Fibroblast of skin of left quadriceps (primary cell): ENCODE measurements around the gene ITPR3.

Experiments used
- DNase-seq, 2 experiments: peaks; one replicate each; pipeline ENCODE4 v3.0.0-alpha.2; 2013; ENCODE audit warnings: low read depth in 2 of 2

Gene ITPR3

DNA sequence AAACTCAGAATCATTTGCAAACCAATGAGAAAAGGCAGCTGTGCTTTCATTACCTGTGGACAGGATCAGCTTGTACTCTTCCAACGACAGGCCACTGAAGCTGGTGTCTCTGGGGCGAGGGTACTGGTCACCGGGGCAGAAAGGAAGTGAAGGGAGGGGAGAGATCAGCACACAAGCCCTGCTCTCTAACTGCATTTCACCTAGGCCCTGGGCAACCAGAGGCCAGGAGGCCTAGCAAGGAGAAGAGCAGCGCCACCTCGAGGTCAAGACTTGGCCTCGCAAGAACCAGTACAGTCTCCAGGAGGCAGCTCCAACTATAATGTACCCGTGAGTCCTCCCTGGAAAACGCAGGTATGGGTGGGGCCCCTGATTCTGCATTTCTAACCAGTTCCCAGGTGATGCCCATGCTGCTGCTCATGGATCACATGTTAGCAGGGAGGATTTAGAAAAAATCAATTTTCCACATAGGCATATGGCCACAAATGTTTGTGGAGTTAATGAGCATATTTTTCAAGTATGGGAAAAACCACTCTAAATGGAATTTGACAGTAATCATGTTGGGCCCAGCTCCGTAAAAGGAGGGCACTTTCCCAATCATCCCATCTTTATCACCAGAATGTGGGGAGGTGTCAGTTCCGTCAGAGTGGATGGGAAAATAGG is 79.4 kb downstream of the ITPR3 start:
- DNase-seq = peak in 1 of 2 experiments; percentile 31

DNA sequence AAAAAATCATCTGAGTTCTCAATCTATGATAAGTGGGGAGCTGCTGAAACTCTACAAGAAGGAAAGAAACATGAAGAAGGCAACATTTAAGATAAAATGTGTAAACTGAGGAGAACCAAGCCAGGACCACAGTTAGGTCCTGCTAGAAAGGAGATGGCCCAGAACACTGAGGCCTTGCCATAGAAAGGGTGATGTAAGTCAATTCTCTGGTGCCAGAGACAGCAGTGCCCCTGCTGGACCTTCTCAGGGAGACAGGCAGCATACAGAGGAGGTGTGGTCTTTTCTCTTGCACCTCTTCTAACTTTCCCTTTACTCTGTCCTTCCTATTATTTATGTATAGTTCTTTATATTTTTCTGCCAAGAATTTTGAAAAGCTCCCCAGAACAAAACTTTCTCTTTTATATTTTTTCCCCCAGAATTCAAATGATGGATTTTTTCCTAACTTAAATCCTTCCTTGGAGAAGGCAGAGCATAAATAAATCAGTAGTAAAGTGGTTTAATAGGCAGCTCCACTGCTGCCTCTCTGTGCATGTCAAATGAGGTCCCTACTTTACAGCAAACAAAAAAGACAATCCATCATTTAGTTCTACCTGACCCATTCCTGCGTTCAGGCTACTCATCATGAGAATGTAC is 81.3 kb downstream of the ITPR3 start:
- peak in 1 of 2 experiments; percentile 14 for DNase-seq

DNA sequence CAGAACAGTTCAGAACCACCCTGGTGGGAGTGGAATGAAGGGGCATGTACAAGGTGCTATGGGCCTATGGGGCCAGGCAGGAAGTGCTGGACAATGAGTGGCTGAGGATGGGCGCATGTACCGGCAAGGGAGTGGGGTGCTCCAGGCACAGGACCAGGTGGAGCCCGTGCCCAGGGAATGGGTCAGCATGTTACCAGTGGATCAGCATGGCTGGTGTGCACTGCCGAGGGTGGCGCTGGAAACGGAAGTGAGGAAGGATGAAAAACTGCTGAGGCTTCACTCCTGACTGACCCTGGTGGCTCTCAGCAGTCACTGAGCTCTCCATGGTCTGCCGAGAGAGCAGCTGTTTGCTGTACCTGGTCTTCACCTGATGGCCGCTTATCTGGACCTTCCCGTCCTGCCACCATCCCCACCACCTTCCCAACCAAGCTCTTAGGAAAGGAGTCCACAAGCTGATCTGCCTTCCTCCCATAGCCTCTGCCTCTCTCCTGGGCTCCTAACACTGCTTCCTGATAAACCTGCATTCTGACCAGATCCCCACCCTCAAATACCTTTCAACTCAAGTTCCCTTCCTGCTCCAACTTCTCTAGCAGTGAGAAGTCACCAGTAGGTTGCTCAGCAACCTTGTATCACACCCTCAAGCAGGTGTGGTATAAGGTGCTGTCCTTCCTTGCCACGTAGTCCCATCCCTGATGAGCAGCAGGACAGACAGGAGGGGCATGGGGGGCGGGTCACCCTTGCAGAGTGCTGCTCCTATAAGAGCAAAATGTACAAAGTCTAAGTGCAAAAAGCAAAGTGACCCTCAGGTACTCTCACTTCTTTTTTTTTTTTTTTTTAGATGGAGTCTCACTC is 83.3 kb downstream of the ITPR3 start:
- DNase-seq = no peak

DNA sequence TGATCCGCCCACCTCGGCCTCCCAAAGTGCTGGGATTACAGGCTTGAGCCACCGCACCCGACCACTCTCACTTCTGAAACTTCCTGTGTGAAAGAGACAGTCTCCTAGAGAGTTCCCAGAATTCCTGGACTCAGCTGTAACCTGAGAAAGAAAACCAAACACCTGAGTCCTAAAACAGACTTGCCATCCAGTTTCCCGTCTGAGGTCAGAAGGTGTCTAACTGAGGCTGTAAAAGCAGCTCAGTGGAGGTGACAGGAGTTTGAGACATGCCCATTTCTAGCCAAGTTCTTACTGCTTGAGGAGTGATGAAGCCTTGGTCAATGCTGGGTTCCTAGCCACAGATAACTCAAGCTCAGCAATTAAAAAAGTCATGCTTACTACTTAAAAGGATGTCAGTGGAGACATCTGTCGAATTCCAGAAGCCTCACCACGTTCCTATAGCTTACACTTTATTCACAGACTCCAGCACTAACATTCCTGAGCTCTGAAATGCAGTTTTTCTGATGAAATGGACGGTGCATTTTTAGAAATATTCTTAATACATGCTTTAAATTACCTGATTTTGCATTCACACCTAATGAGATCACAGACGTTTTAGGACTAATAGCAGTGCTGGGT is 84.3 kb downstream of the ITPR3 start:
- peak; percentile 37 to 44 for DNase-seq

DNA sequence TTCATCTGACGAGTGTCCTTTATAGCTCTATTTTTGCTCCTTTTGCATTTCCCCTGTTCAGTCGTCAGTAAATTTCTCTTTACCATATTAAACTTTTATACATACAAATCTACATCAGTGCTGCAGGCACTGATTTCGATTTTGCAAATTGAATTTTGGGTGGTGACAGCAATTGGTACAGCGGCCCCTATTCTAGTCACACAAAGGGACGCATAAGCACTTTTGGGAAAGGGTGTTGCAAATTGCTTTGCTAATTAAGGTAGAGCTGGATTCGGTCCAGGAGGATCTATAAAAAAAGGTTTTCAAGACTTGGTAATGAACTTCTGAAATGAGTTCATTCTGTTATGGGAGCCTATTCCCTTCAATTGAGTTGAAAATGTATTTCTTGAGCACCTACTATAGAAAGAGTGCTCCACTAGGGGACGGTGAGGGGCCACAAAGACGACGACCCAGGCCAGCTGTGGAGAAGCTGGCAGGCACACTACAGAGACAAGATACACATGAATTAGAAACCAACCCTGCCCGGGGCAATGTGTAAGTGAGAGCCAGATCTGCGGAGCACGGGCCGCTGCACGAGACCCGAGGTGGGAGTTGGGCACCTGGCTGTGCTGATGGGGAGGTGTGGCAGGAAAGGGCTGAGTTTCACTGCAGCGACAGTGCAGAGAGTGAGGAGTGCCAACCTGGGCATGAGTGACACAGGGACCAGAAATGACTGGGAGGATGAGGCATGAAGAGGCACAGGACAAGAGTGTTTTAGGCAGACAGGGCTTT is 85.0 kb downstream of the ITPR3 start:
- DNase-seq = no peak

DNA sequence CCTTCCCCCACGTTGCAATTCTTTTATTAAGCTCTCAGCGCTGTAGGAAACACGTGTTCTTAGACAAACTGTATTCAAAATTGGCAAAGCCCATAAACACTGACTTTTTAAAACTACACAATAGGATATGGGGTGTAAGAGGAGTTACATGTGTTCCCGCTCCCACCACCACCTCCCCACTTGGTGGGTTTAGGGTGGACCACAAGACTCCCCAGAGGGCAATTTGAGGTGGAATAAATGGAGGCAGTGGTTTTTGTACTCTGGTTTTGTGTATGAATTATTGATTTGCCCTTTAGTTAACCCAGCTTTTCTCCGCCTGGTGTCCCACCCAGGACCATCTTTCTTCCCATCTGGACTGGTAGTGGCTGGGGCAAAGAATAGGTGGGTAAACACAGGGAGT is 86.6 kb downstream of the ITPR3 start:
- DNase-seq = no peak

DNA sequence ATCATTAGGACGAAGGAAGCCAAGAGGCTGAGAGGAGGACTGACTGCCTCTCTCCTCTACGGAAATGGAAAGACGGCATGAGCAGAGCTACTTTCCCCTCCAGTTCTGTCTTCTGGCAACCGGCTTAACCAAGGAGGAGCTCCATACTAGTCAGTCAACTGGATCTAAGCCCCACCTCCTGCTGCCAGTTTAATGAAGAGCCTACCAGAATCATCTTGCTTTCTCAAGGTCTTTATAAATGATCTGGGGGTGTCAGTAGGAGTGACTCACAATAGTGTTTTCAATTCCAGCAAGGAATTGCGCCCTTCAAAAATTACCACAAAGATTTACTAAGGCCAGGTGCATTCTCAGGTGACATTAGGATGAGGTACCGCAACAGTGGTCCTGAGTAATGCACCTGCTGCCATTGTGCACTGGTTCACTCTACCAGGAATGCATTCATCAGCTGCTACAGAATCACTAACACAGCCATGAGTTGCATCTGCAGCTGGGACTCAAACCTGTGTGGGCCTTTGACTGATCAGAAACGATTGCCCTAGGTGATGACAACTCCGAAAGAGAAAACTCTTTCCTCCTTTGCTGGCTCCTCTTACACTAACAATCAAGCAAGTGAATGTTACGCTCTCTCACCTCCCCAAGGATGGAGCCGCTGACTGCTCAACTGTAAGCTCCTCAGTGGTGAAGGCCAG is 87.5 kb downstream of the ITPR3 start:
- DNase-seq = no peak

DNA sequence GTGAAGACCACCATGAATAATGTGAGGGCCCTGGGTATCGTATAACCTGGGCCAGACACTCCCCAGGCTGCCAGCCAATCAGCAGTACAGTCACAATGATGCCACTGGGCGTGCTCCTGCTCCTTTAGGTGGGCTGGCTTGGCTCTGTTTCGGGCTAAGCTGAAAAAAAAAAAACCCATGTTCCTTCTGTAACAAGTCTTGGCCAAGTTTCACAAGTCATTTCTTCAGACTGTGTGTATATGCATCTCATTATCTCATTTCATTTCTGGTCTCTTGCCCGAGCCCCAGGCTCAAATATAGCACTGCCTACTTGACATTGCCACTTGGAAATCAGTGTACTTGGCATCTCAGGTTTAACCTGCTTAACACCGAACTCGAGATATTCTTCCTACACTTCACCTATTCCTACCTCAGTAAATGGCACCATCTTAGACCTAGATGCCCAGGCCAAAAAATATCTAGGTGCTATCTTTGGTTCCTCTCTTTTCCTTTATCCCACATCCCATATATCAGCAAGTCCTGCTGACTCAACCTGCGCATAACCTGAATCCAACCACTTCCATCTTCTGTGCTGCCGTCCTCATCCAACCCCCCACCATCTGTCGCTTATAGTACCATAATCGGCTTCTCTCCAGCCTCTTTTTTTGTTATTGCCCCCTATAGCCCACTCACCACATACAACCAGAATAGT is 88.6 kb downstream of the ITPR3 start:
- DNase-seq = no peak

DNA sequence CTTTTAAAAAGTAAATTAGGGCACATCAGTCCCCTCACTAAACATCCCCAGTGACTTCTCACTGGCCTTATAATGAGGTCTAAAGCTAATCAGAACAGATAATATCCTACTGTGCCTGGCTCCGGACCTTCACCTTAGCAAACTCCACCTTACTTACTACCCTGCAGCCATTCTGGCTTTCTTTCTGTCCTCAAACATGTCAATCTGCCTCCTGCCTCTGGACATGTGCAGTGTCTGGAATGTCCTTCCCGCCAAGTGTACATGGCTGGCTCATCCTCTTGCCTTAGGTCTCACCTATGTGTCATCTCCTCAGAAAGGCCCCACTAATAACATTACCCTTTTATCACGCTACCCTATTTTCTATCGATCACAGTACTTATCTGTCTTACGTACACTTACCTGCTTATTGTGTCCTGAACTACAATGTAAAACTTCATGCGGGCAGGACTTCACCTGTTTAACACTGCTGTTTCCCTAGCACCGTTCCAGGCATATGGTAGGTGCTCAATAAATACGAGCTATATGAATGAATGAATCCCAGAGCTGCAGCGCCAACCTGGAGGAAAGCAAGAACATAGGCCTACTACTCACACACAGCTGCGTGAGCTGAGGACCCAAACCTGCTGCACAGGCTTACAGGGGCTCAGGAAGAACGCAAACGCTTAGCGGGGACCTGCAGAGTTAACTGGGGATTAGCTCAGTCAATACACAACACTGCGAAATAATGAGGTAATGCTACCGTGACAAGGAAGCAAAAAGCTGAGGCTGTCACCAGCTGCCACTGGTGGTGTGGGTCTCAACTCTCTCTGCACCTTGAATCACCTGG is 89.4 kb downstream of the ITPR3 start:
- no peak for DNase-seq

DNA sequence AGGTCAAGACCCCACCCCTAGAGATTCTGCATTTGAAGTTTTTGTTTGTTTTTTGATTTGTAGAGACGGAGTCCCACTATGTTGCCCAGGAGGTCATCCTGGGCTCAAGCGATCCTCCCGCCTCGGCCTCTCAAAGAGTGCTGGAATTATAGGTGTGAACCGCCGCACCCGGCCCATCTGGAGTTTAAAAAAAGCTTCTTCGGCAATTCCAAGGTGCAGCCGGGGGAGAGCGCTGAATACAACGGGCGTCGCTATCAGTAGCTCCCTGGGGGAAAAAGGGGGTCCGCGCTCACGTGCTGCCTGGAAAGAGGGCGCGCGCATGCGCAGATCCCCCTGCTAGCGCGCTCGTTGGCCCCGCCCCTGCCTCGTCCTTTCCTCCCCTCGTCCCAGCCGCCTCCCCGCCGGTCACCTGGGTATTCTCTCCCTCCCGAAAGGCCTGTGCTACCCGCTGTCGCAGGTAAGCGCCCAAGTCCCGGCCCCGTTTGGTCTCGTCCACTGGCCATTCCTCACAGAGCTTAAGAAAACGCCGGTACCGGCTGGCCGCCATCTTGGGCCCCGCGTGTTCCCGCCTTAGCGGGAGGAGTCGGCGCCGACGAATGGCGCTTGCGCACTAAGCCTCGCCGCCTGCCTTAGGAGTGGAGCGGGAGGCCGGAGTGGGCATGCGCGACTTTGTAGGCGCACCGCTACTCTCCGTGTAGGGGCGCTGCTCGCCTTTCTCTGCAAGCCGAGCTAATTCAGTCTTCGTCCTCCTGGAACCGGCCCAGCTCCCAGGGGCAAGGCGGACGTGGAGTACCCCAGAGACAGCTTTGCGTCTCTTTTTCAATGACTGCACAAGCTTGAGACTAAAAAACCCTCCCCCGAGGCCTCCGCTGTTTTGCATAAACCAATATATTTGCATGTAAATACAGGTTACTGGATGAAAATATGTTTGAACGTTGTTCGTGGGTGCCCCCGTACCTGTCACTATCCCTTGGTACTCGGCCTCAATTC is 90.3 kb downstream of the ITPR3 start, which contains the start of gene UQCC2:
Gene UQCC2 (minus strand): TSS at position 561 of the 990 bp plus-strand sequence. CDS start 14 bp downstream, at position 547.
- peak; percentile 92 for DNase-seq

DNA sequence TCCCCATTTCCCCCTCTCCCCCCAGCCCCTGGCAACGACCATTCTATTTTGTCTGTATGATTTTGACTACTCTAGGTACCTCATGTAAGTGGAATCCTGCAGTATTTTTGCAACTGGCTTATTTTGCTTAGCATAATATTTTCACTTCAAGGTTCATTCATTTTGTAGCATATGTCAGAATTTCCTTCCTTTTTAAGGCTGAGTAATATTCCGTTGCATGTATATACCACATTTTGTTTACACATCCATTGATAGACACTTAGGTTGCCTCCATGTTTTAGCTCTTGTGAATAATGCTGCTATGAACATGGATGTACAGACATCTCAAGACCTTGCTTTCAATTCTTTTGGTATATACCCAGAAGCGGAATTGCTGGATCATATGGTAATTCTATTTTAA is 91.8 kb downstream of the ITPR3 start:
- no peak for DNase-seq

DNA sequence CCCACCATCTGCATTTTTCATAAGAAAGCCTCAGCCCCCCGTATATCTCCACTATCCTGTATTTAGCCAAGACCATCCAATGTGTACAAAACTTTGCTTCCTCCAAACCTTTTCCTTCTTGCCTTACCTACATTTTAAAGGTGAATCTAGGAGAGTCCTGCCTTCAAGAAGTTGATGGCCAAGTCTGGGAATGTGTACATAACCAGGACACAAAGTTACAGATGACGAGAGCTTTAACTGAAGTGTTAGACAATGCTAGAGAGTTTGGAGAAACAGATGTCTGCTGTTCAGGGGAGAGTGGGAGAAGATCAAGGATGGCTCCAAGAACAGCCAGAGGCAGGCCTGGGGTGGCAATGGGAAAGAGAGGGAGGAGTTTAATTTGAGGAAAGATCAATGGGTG is 92.7 kb downstream of the ITPR3 start:
- no peak for DNase-seq

DNA sequence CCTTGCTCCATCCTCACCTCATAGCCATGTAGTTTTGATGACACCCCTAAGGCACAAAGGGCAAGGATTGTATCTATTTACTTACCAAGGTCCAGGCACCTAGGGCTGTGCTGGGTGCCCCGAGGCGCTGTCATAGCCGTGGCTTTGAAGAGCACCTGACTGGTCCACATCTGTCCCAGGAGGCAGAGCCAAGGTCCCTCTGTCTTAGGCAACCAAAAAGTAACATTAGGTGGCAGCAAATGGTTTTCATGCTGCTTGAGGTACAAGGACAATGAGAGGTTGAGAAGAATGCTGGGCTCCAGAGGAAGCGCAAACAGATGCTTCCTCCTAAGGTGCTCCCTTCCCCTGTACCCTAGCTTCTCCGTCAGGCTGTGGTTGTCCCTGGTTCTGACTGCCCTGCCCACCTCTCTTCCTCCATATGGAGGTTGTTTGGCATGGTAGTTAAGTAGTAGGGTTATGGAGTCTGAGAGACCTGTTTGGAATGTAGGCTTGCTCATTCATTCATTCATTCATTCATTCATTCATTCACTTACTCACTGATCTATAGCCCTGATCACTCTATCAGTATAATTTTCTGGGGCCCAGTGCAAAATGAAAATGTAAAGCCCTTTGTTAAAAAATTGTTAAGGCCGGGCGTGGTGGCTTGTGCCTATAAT is 93.4 kb downstream of the ITPR3 start:
- DNase-seq = no peak

DNA sequence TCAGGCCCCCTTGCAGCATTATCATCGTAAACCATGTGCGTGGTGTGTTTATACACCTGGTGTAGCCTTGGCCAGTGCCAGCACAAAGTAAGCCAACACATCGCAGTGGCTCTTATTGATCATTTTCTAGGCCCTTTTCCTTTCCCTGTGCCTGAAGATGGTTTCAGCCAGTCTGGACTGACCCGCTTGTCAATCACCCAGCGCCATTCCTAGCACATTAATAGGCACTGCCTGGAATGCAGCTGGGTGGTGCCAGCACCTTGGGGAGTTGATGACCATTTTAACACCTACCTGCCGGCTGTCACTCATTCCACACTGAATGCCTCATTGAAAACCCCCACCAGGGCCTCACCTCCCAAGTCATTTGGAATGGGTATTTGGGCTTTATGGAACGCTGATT is 95.3 kb downstream of the ITPR3 start:
- no peak for DNase-seq

DNA sequence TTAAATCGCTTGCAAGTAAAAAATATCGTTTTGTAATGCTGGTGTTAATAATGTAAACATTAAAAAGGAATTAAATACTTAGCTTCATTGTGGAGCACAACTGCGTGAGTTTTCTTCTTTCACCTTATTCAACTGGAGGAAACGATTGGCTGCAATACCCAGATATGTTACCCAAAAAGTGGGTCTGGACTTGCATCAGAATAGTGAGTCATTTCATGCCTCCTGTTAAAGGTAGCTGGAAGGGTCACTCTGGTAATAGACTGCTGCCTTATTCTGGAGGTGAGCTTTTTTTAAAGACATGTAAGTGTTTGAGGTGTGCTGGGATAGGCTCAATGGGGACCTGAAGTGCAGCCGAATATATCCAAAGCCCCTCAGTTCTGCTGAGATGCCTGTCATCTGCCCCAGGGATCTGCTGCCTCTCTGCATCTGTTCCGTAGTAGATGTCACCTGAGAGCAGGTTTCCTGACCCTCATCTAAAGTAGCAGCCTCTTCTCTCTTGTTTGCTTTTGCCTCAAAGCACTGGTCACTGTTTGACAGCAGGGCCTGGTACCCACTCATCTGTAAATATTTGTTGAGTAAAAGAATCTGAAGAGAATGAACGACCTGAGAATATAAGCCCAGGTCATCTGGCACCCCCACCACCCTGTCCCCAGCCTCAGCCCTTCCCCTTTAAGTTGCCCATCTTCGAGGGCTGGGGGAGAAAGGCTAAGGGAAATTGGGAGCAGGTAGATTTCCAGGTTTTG is 95.9 kb downstream of the ITPR3 start:
- no peak for DNase-seq

DNA sequence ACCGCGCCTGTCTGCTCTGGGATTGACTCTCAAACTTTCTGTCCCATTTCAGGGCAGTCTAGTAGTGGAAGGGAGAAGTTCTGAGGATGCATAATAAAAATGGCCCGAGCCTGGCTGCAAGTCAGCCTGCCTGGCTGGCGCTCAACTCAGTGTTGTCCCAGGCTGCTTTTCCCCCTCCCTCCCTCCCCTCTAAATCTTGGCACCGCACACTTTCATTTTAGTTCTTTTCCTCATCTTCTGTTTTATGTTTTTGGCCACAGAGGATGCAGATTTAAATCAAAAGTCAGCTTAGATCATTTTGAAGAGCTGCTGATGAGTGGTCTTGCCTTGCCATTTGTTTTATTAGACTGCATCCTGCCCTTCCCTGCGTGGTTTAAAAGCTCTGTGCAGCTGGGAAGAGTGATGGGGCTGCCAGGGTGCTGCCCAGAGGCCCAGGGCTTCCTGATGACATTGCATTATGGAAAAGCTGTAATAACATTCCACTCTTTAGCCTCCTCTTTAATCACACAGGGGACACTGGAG is 96.9 kb downstream of the ITPR3 start:
- DNase-seq = peak in 1 of 2 experiments; percentile 15

DNA sequence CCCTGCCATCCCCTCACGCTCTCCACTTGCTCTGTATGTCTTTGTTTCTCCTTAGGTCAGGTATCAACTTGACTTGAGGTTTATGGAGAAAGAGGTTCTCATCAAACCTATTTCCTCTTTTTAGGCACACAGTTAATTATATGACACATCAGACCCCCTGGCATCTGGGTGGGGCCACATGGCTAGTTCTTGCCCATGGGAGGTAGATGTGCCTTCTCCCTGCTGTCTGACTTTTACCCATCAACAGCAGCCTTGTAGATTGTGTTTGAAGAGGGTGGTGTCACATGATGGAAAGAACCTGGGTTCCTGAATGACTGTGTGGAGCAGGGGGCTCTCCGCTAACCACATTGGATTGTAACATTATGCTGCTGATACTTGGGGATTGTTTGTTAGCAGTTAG is 97.6 kb downstream of the ITPR3 start:
- DNase-seq = no peak
